HEK293 (cell line): ENCODE results near the gene ATAT1.

Experiments used
- KLF8 ChIP-seq: fragments of 450-650 bp; formaldehyde crosslinking; IDR thresholded peaks from 2 replicates; pipeline ENCODE4 v1.5.1; 2016; ENCODE audit warnings: missing biosample characterization, missing genetic modification characterization
- SP2 ChIP-seq: fragments of 450-650 bp; formaldehyde crosslinking; IDR thresholded peaks from 2 replicates; pipeline ENCODE4 v1.5.1; 2016; ENCODE audit warnings: missing biosample characterization, missing genetic modification characterization
- ZBTB7A ChIP-seq: fragments of 450-650 bp; formaldehyde crosslinking; IDR thresholded peaks from 2 replicates; pipeline ENCODE4 v1.5.1; 2016; ENCODE audit warnings: low read depth, missing biosample characterization, missing genetic modification characterization
- ZSCAN30 ChIP-seq: fragments of 450-650 bp; IDR thresholded peaks from 2 replicates; pipeline ENCODE4 v1.5.1; 2018; ENCODE audit warnings: missing biosample characterization, mild to moderate bottlenecking, missing genetic modification characterization, moderate library complexity
- TF ChIP-seq, protein P1 (sequence below): fragments of 450-650 bp; formaldehyde crosslinking; IDR thresholded peaks from 2 replicates; pipeline ENCODE4 v1.5.1; 2017; ENCODE audit warnings: missing biosample characterization, missing genetic modification characterization
- TF ChIP-seq, protein P2 (sequence below): fragments of 450-650 bp; formaldehyde crosslinking; IDR thresholded peaks from 2 replicates; pipeline ENCODE4 v1.5.1; 2016; ENCODE audit warnings: missing biosample characterization, missing genetic modification characterization

GRCh38 chr6:30688569-30688968 lies 61.9 kb downstream of the ATAT1 start:
- TF ChIP-seq, protein P1, sequence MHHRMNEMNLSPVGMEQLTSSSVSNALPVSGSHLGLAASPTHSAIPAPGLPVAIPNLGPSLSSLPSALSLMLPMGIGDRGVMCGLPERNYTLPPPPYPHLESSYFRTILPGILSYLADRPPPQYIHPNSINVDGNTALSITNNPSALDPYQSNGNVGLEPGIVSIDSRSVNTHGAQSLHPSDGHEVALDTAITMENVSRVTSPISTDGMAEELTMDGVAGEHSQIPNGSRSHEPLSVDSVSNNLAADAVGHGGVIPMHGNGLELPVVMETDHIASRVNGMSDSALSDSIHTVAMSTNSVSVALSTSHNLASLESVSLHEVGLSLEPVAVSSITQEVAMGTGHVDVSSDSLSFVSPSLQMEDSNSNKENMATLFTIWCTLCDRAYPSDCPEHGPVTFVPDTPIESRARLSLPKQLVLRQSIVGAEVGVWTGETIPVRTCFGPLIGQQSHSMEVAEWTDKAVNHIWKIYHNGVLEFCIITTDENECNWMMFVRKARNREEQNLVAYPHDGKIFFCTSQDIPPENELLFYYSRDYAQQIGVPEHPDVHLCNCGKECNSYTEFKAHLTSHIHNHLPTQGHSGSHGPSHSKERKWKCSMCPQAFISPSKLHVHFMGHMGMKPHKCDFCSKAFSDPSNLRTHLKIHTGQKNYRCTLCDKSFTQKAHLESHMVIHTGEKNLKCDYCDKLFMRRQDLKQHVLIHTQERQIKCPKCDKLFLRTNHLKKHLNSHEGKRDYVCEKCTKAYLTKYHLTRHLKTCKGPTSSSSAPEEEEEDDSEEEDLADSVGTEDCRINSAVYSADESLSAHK (tag by site-specific recombination), result no peak
- TF ChIP-seq, protein P2, sequence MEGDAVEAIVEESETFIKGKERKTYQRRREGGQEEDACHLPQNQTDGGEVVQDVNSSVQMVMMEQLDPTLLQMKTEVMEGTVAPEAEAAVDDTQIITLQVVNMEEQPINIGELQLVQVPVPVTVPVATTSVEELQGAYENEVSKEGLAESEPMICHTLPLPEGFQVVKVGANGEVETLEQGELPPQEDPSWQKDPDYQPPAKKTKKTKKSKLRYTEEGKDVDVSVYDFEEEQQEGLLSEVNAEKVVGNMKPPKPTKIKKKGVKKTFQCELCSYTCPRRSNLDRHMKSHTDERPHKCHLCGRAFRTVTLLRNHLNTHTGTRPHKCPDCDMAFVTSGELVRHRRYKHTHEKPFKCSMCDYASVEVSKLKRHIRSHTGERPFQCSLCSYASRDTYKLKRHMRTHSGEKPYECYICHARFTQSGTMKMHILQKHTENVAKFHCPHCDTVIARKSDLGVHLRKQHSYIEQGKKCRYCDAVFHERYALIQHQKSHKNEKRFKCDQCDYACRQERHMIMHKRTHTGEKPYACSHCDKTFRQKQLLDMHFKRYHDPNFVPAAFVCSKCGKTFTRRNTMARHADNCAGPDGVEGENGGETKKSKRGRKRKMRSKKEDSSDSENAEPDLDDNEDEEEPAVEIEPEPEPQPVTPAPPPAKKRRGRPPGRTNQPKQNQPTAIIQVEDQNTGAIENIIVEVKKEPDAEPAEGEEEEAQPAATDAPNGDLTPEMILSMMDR (tag by site-specific recombination), result no peak
- TF ChIP-seq ZSCAN30 (no peak), SP2 (tag by site-specific recombination) (no peak), KLF8 (no peak), ZBTB7A (tag by site-specific recombination) (no peak)
